OCI-LY7 (cell line): ENCODE measurements around the gene ACSL6.

Experiments used
- CTCF ChIP-seq: fragments of 200-600 bp; sonication (generic); conservative IDR thresholded peaks from 2 replicates; pipeline ENCODE4 v1.5.1; 2014; ENCODE audit warnings: mild to moderate bottlenecking, antibody characterized with exemption, low read length, moderate library complexity, mixed read lengths
- EZH2phosphoT487 ChIP-seq: fragments of 200-600 bp; sonication (generic); IDR thresholded peaks from 2 replicates; pipeline ENCODE4 v1.6.1; 2018; ENCODE audit warnings: low read depth, borderline replicate concordance, mild to moderate bottlenecking, mixed run types, antibody characterized with exemption, low read length, moderate library complexity, mixed read lengths

- no peak for TF ChIP-seq CTCF
- no peak for TF ChIP-seq EZH2phosphoT487
These were observed 12.6 kb upstream of the ACSL6 start for GRCh38 chr5:132024117-132024435.
